ENCODE measurements around the gene PHF2. TPM values are rescaled to one million over a fixed set of nuclear protein-coding genes. Genes with fewer than 3 reads are reported as not detected.

Gene PHF2
- total and polyA plus RNA-seq, 2 of the 8 experiments (the other 6 are each of a cell fraction or from before 2014, with no cell fraction given), result 3.4 to 9.4 TPM

DNA sequence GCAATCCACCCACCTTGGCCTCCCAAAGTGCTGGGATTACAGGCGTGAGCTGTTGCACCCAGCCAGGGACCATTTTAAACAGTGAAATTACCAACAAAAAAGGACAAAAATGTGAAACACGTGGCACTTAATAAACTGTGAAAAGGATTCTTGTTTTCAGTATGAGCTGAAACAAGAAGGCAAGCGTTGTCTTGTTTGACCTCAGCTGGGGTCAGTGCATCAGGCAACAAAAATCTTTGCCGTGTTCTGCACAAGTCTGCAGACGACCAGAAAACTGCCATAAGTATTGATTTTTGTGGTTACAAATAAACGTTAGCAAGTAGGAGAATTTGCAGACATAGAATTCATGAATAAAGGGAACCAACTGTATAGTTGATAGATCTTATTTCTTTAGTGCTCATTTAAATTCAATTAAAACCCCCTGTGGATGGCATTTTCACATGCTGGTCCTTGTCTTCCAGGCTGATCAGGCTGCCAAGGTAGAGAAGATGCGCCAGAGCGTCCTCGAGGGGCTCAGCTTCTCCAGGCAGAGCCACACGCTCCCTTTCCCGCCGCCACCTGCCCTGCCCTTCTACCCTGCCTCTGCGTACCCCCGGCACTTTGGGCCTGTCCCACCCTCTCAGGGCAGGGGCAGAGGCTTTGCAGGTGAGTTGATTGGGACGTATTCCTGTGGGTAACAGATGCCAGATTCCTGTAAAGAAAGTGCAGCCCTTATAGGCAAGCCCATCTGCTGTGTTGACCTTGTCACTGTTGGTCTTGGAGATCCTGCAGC is 18.8 kb upstream of the PHF2 start (continued):
- no peak for TF ChIP-seq TAF7 (optimal IDR thresholded peaks at IDR 0.05; ENCODE audit: borderline replicate concordance, low read depth, low read length)
- no peak for TF ChIP-seq SIRT6 (IDR thresholded peaks at IDR 0.05; ENCODE audit: low read length)

Measured in H1 (cell line).